ENCODE data around the gene SLC29A3.

SLC29A3 gene

GRCh38 chr10:71280216-71280615, 38.8 kb upstream of the SLC29A3 start:
- H3K4me3 ChIP-seq (ENCODE audit: low read depth, low read length) = no peak overlapping the region
- TF ChIP-seq CTCF (IDR thresholded peaks at IDR 0.05; ENCODE audit: borderline replicate concordance, insufficient read depth, low read depth, low read length) = no peak

GRCh38 chr10:71280825-71281224, 38.2 kb upstream of the SLC29A3 start:
- TF ChIP-seq CTCF (IDR thresholded peaks at IDR 0.05; ENCODE audit: borderline replicate concordance, insufficient read depth, low read depth, low read length) = no peak
- no peak overlapping the region for H3K4me3 ChIP-seq (ENCODE audit: low read depth, low read length)

- no peak for TF ChIP-seq CTCF (IDR thresholded peaks at IDR 0.05; ENCODE audit: borderline replicate concordance, insufficient read depth, low read depth, low read length)
- no peak overlapping the region for H3K4me3 ChIP-seq (ENCODE audit: low read depth, low read length)
Measured at GRCh38 chr10:71281646-71282322, 37.3 kb upstream of the SLC29A3 start.

- no peak overlapping the region for H3K4me3 ChIP-seq (ENCODE audit: low read depth, low read length)
- TF ChIP-seq CTCF (IDR thresholded peaks at IDR 0.05; ENCODE audit: borderline replicate concordance, insufficient read depth, low read depth, low read length) = no peak
Measured at GRCh38 chr10:71282323-71282680, 36.8 kb upstream of the SLC29A3 start.

- H3K4me3 ChIP-seq (ENCODE audit: low read depth, low read length) = no peak overlapping the region
- no peak for TF ChIP-seq CTCF (IDR thresholded peaks at IDR 0.05; ENCODE audit: borderline replicate concordance, insufficient read depth, low read depth, low read length)
Measured at GRCh38 chr10:71283410-71283809, 35.6 kb upstream of the SLC29A3 start.

GRCh38 chr10:71283876-71284275, 35.2 kb upstream of the SLC29A3 start:
- H3K4me3 ChIP-seq (ENCODE audit: low read depth, low read length) = no peak overlapping the region
- TF ChIP-seq CTCF (IDR thresholded peaks at IDR 0.05; ENCODE audit: borderline replicate concordance, insufficient read depth, low read depth, low read length) = no peak

- no peak overlapping the region for H3K4me3 ChIP-seq (ENCODE audit: low read depth, low read length)
- TF ChIP-seq CTCF (IDR thresholded peaks at IDR 0.05; ENCODE audit: borderline replicate concordance, insufficient read depth, low read depth, low read length) = no peak
Measured at GRCh38 chr10:71284544-71285179, 34.4 kb upstream of the SLC29A3 start.

Measured in GM12875 (cell line).